Measurements from ENCODE around the gene POMGNT2. TPM values are rescaled to one million over a fixed set of nuclear protein-coding genes. Genes with fewer than 3 reads are reported as not detected.

The POMGNT2 gene
- total RNA-seq, 1 donor from 2014 or later, result 13.0 TPM

DNA sequence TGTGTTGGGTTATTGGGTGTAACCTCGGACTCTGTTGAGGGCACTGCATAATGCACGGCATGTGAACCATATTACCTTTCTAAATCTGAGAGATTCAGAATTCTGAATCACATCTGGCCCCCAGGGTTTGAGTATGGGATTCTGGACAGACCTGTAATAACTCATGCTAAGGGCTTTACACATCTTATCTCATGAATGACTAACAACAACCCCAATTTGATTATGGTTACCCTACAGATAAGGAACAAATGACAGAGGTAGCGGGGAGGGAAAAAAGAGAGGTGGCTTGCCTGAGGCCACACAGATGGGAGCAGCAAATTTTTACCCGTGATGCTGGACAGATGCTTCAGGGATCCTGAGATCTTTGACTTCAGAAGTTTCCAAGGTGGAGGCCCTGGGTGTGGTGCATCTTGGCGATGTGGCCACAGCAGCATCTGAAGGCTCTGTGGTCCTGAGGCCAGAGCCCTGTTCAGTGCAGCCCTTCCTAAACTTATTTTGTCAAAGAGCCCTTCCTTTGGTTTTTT is 43.8 kb downstream of the POMGNT2 start:
- no peaks in the 10 kb centered on the region for H3K4me1 ChIP-seq (ENCODE audit: insufficient read depth, low read length)
- H3K9me3 Mint-ChIP-seq (ENCODE audit: unreplicated experiment), result no peaks in the 10 kb centered on the region
- no peak overlapping the region for H3K9ac ChIP-seq (ENCODE audit: low read length)
- no peaks in the 10 kb centered on the region for H3K27me3 ChIP-seq (ENCODE audit: insufficient read depth, low read length)
- TF ChIP-seq EZH2 (IDR thresholded peaks at IDR 0.05; ENCODE audit: insufficient read depth, low read length) (no peak), CTCF (IDR thresholded peaks at IDR 0.05; ENCODE audit: insufficient read depth, low read depth, low read length) (no peak)
- H3K4me3 Mint-ChIP-seq (ENCODE audit: unreplicated experiment), result no peak overlapping the region
- H3K4me2 ChIP-seq (ENCODE audit: low read length), result no peak overlapping the region
- no peak overlapping the region for H2AFZ ChIP-seq (ENCODE audit: low read depth, low read length)
- no peaks in the 10 kb centered on the region for H3K9me3 ChIP-seq (ENCODE audit: insufficient read depth, low read depth, low read length)
- H3K27me3 Mint-ChIP-seq (ENCODE audit: low read depth, unreplicated experiment), result no peaks in the 10 kb centered on the region
- no peak overlapping the region for H3K27ac Mint-ChIP-seq (ENCODE audit: unreplicated experiment)
- H3K27ac ChIP-seq (ENCODE audit: low read depth, low read length), result no peak overlapping the region
- no peaks in the 10 kb centered on the region for H3K36me3 Mint-ChIP-seq (ENCODE audit: low read depth, unreplicated experiment)
- DNase-seq (ENCODE audit: low read depth) (no peak), FAIRE-seq (no peak)
- no peak overlapping the region for H3K4me3 ChIP-seq (ENCODE audit: insufficient read depth, low read depth, low read length)
- H3K36me3 ChIP-seq (ENCODE audit: insufficient read depth, low read length), result no peaks in the 10 kb centered on the region
- peaks cover 1% of the 10 kb centered on the region for H3K4me1 Mint-ChIP-seq (ENCODE audit: low read depth, unreplicated experiment)
- H4K20me1 ChIP-seq (ENCODE audit: insufficient read depth, low read length), result no peaks in the 10 kb centered on the region
- no peaks in the 10 kb centered on the region for H3K79me2 ChIP-seq (ENCODE audit: insufficient read depth, low read length)

- DNase-seq (ENCODE audit: low read depth) (no peak), FAIRE-seq (no peak)
- H3K4me2 ChIP-seq (ENCODE audit: low read length), result no peak overlapping the region
- no peaks in the 10 kb centered on the region for H3K36me3 ChIP-seq (ENCODE audit: insufficient read depth, low read length)
- Mint-ChIP-seq H3K9me3 (ENCODE audit: unreplicated experiment) (no peaks in the 10 kb centered on the region), H3K4me3 (ENCODE audit: unreplicated experiment) (no peak overlapping the region), H3K36me3 (ENCODE audit: low read depth, unreplicated experiment) (no peaks in the 10 kb centered on the region), H3K4me1 (ENCODE audit: low read depth, unreplicated experiment) (peaks cover 1% of the 10 kb centered on the region), H3K27me3 (ENCODE audit: low read depth, unreplicated experiment) (no peaks in the 10 kb centered on the region), H3K27ac (ENCODE audit: unreplicated experiment) (no peak overlapping the region)
- no peaks in the 10 kb centered on the region for H3K27me3 ChIP-seq (ENCODE audit: insufficient read depth, low read length)
- H3K4me1 ChIP-seq (ENCODE audit: insufficient read depth, low read length), result no peaks in the 10 kb centered on the region
- TF ChIP-seq CTCF (IDR thresholded peaks at IDR 0.05; ENCODE audit: insufficient read depth, low read depth, low read length) (no peak), EZH2 (IDR thresholded peaks at IDR 0.05; ENCODE audit: insufficient read depth, low read length) (no peak)
- H4K20me1 ChIP-seq (ENCODE audit: insufficient read depth, low read length), result no peaks in the 10 kb centered on the region
- no peaks in the 10 kb centered on the region for H3K79me2 ChIP-seq (ENCODE audit: insufficient read depth, low read length)
- no peaks in the 10 kb centered on the region for H3K9me3 ChIP-seq (ENCODE audit: insufficient read depth, low read depth, low read length)
- no peak overlapping the region for H3K4me3 ChIP-seq (ENCODE audit: insufficient read depth, low read depth, low read length)
- H3K27ac ChIP-seq (ENCODE audit: low read depth, low read length), result no peak overlapping the region
- no peak overlapping the region for H3K9ac ChIP-seq (ENCODE audit: low read length)
- H2AFZ ChIP-seq (ENCODE audit: low read depth, low read length), result no peak overlapping the region
Observed at GRCh38 chr3:43061101-43061895, 44.6 kb downstream of the POMGNT2 start.

- H3K4me2 ChIP-seq (ENCODE audit: low read length), result no peak overlapping the region
- H3K4me3 Mint-ChIP-seq (ENCODE audit: unreplicated experiment), result no peak overlapping the region
- no peak overlapping the region for H2AFZ ChIP-seq (ENCODE audit: low read depth, low read length)
- H3K27ac ChIP-seq (ENCODE audit: low read depth, low read length), result no peak overlapping the region
- H3K4me1 ChIP-seq (ENCODE audit: insufficient read depth, low read length), result no peaks in the 10 kb centered on the region
- H4K20me1 ChIP-seq (ENCODE audit: insufficient read depth, low read length), result no peaks in the 10 kb centered on the region
- no peaks in the 10 kb centered on the region for H3K79me2 ChIP-seq (ENCODE audit: insufficient read depth, low read length)
- H3K4me1 Mint-ChIP-seq (ENCODE audit: low read depth, unreplicated experiment), result peaks cover 1% of the 10 kb centered on the region
- H3K4me3 ChIP-seq (ENCODE audit: insufficient read depth, low read depth, low read length), result no peak overlapping the region
- DNase-seq (ENCODE audit: low read depth), result no peak
- peaks cover 4% of the 10 kb centered on the region for H3K27me3 Mint-ChIP-seq (ENCODE audit: low read depth, unreplicated experiment)
- no peaks in the 10 kb centered on the region for H3K9me3 ChIP-seq (ENCODE audit: insufficient read depth, low read depth, low read length)
- no peak overlapping the region for H3K27ac Mint-ChIP-seq (ENCODE audit: unreplicated experiment)
- H3K36me3 Mint-ChIP-seq (ENCODE audit: low read depth, unreplicated experiment), result no peaks in the 10 kb centered on the region
- H3K36me3 ChIP-seq (ENCODE audit: insufficient read depth, low read length), result no peaks in the 10 kb centered on the region
- no peak for TF ChIP-seq CTCF (IDR thresholded peaks at IDR 0.05; ENCODE audit: insufficient read depth, low read depth, low read length)
- no peak for TF ChIP-seq EZH2 (IDR thresholded peaks at IDR 0.05; ENCODE audit: insufficient read depth, low read length)
- no peaks in the 10 kb centered on the region for H3K9me3 Mint-ChIP-seq (ENCODE audit: unreplicated experiment)
- no peak for FAIRE-seq
- no peaks in the 10 kb centered on the region for H3K27me3 ChIP-seq (ENCODE audit: insufficient read depth, low read length)
- H3K9ac ChIP-seq (ENCODE audit: low read length), result no peak overlapping the region
Observed at GRCh38 chr3:43059456-43059855, 46.4 kb downstream of the POMGNT2 start.

Measured in astrocyte (in vitro differentiated cells and primary cell).